ENCODE results near the gene COPG2. TPM values are rescaled to one million over a fixed set of nuclear protein-coding genes. Genes with fewer than 3 reads are reported as not detected.

The COPG2 gene
- total and polyA plus RNA-seq, 2 of the 8 experiments (the other 6 are each of a cell fraction or from before 2014, with no cell fraction given) = 50.3 to 53.1 TPM

GRCh38 chr7:130494431-130494858, 174.1 kb downstream of the COPG2 start:
- H3K79me1 ChIP-seq (ENCODE audit: low read depth, low read length) = peaks cover 3% of the 10 kb centered on the region; the same call in 1 of the 2 replicates
- H4K5ac ChIP-seq (ENCODE audit: insufficient read length, low read depth, low read length) = no peak overlapping the region
- H3K27me3 ChIP-seq (replicated peaks in 1 of 4; ENCODE audit: control insufficient read depth in 3 of 4, extremely low read depth in 1 of 4, insufficient read depth in 3 of 4, low read length in 3 of 4) = peaks cover 0 to 8% (median 0%) of the 10 kb centered on the region in 4 experiments; a peak in 3 of 7 replicates
- no peak overlapping the region for H2AFZ ChIP-seq (ENCODE audit: low read length)
- no peak overlapping the region for H3K56ac ChIP-seq (replicated peaks; ENCODE audit: insufficient read length, low read depth, low read length)
- H2BK12ac ChIP-seq (ENCODE audit: low read depth, low read length) = no peak overlapping the region
- no peak overlapping the region for H4K8ac ChIP-seq (ENCODE audit: extremely low read depth, insufficient read depth, low read length)
- H3K36me3 ChIP-seq (ENCODE audit: control insufficient read depth in 2 of 4, insufficient read depth in 4 of 4, low read length in 3 of 4) = peaks cover 5 to 39% (median 22%) of the 10 kb centered on the region in 4 experiments; a peak in 7 of 8 replicates
- H3K4me1 ChIP-seq (replicated peaks in 1 of 4; ENCODE audit: control insufficient read depth in 3 of 4, insufficient read depth in 4 of 4, low read length in 3 of 4) = peaks cover 1 to 8% (median 3%) of the 10 kb centered on the region in 4 experiments; a peak in 5 of 7 replicates
- ChIA-PET POLR2A (ENCODE audit: partially characterized antibody) (interaction anchor here (1.0 to 1.4 kb wide), 3 partner anchors 9 to 293 kb away, joined by 3 to 7 read pairs (median 3); no protein-coding TSS in a partner anchor), CTCF (ENCODE audit: partially characterized antibody) (interaction anchor here (0.9 to 1.7 kb wide), 5 partner anchors 10 to 263 kb away, joined by 3 to 4 read pairs (median 3); no protein-coding TSS in a partner anchor)
- H3K23me2 ChIP-seq (ENCODE audit: low read depth, low read length) = peaks cover 14% of the 10 kb centered on the region; the same call in 1 of the 2 replicates
- H3K9ac ChIP-seq (replicated peaks in 1 of 4; ENCODE audit: extremely low read depth in 1 of 4, low read depth in 3 of 4, low read length in 3 of 4) = no peak overlapping the region
- no peak for TF ChIP-seq SUZ12 (IDR thresholded peaks at IDR 0.05; ENCODE audit: low read length)
- no peak for TF ChIP-seq SP4 (IDR thresholded peaks at IDR 0.05; ENCODE audit: low read length)
- TF ChIP-seq ATF3 (IDR thresholded peaks at IDR 0.05; ENCODE audit: insufficient read depth, low read depth, low read length) = no peak
- TF ChIP-seq POLR2A (IDR thresholded peaks at IDR 0.05; ENCODE audit: control extremely low read depth in 1 of 2, low read depth in 2 of 2, low read length in 2 of 2) = no peak
- TF ChIP-seq CBX5 (IDR thresholded peaks at IDR 0.05; ENCODE audit: low read depth, low read length) = no peak
- no peak for TF ChIP-seq FOSL1 (IDR thresholded peaks at IDR 0.05; ENCODE audit: insufficient read depth, low read depth, low read length)
- no peak for TF ChIP-seq ASH2L (IDR thresholded peaks at IDR 0.05; ENCODE audit: low read length)
- no peak for TF ChIP-seq KDM1A (IDR thresholded peaks at IDR 0.05; ENCODE audit: borderline replicate concordance, low read length)
- TF ChIP-seq CHD2 (IDR thresholded peaks at IDR 0.05; ENCODE audit: low read length) = no peak
- TF ChIP-seq SRF (IDR thresholded peaks at IDR 0.05; ENCODE audit: low read depth, low read length) = no peak
- no peak for TF ChIP-seq TCF12 (IDR thresholded peaks at IDR 0.05; ENCODE audit: low read depth, low read length)
- TF ChIP-seq NANOG (IDR thresholded peaks at IDR 0.05; ENCODE audit: insufficient read depth, low read depth, low read length, poor library complexity, severe bottlenecking) = no peak
- no peak for TF ChIP-seq TAF1 (IDR thresholded peaks at IDR 0.05; ENCODE audit: low read depth, low read length)
- no peak for TF ChIP-seq RBBP5 (IDR thresholded peaks at IDR 0.05; ENCODE audit: borderline replicate concordance, low read depth, low read length)
- peaks cover 3 to 6% of the 10 kb centered on the region in 2 experiments for H4K20me1 ChIP-seq (replicated peaks in 1 of 2; ENCODE audit: control insufficient read depth in 1 of 2, insufficient read depth in 2 of 2, low read length in 2 of 2)
- no peak overlapping the region for H3K23ac ChIP-seq (ENCODE audit: insufficient read length)
- WGBS, 2 experiments (ENCODE audit: extremely low coverage in 1 of 2, insufficient coverage in 1 of 2, insufficient read length in 1 of 2, insufficient replicate concordance in 2 of 2, low coverage in 1 of 2, low lambda C conversion rate in 2 of 2, missing lambda C conversion rate in 1 of 2) = 79% methylated on average over 2 of the region's 2 CpGs; no CpG with 5 or more reads in 1 of the 2 experiments
- H3K4ac ChIP-seq (replicated peaks; ENCODE audit: insufficient read length, low read depth, low read length) = no peak overlapping the region
- peaks cover 0 to 19% of the 10 kb centered on the region in 2 experiments; a peak in 2 of 4 replicates for H3K9me3 ChIP-seq (ENCODE audit: insufficient read depth in 2 of 2, low read depth in 1 of 2, low read length in 1 of 2)
- no peak overlapping the region for H3K27ac ChIP-seq (ENCODE audit: low read depth, low read length)
- H3K4me2 ChIP-seq (ENCODE audit: insufficient read depth in 1 of 2, low read depth in 2 of 2, low read length in 2 of 2) = peak overlapping the region in 1 of 2 experiments; percentile 86; a peak in 1 of 4 replicates
- no peak overlapping the region for H2BK120ac ChIP-seq (replicated peaks; ENCODE audit: low read depth, low read length)
- FAIRE-seq = no peak
- DNase-seq (ENCODE audit: low read depth in 1 of 2, low spot score in 2 of 2) = no peak
- no peak overlapping the region for H4K91ac ChIP-seq (replicated peaks; ENCODE audit: insufficient read length, low read length)
- H2BK20ac ChIP-seq (ENCODE audit: low read length) = no peak overlapping the region
- no peak overlapping the region for H3K18ac ChIP-seq (ENCODE audit: extremely low read depth, low read length)
- H3K79me2 ChIP-seq (ENCODE audit: control insufficient read depth in 1 of 2, insufficient read depth in 2 of 2, low read length in 2 of 2) = peaks cover 0 to 55% of the 10 kb centered on the region in 2 experiments; a peak in 2 of 4 replicates
- H2BK5ac ChIP-seq (ENCODE audit: low read depth, low read length) = no peak overlapping the region
- no peak overlapping the region for H3K4me3 ChIP-seq (ENCODE audit: extremely low read depth in 1 of 4, insufficient read depth in 2 of 4, low read depth in 3 of 4, low read length in 4 of 4)
- H3K14ac ChIP-seq (ENCODE audit: insufficient read length) = no peak overlapping the region
- H2BK15ac ChIP-seq (ENCODE audit: low read length) = no peak overlapping the region
- no peak overlapping the region for H2AK5ac ChIP-seq (ENCODE audit: low read depth, low read length)

Data from H1 (cell line).